Left ventricle myocardium inferior (tissue), 1 donor: ENCODE measurements around the gene NAP1L1. TPM values are rescaled to one million over a fixed set of nuclear protein-coding genes. Genes with fewer than 3 reads are reported as not detected.
A peak's percentile ranks its signal among the peaks of the same experiment; 100 is the strongest.

Source experiments
- DNase-seq: peaks from one replicate; pipeline ENCODE4 v3.0.0-alpha.2; 2020
- H3K27ac ChIP-seq: fragments of 200-600 bp; replicated peaks from 2 replicates; pipeline ENCODE4 v1.8.0; 2021
- H3K27me3 ChIP-seq: fragments of 200-600 bp; 2 replicates; pipeline ENCODE4 v1.8.0; 2021; ENCODE audit warnings: low read depth
- H3K36me3 ChIP-seq: fragments of 200-600 bp; 2 replicates; pipeline ENCODE4 v1.8.0; 2021
- H3K4me1 ChIP-seq: fragments of 200-600 bp; 2 replicates; pipeline ENCODE4 v1.8.0; 2021
- H3K4me3 ChIP-seq: fragments of 200-600 bp; 2 replicates; pipeline ENCODE4 v1.8.0; 2021; ENCODE audit warnings: mild to moderate bottlenecking, moderate library complexity
- H3K9me3 ChIP-seq: fragments of 200-600 bp; replicated peaks from 2 replicates; pipeline ENCODE4 v1.8.0; 2021
- intact Hi-C: fragments of 100-400 bp; cut with micrococcal nuclease; formaldehyde crosslinking; loops from one replicate; pipeline ENCODE4 v1.11.0; 2022
- total RNA-seq: library from RNA; stranded (reverse); fragmentation: NEBNext Ultra II Directional; extraction: Animal tissue kit (Norgen Biotek cat#: 25700); gene quantifications from one replicate; pipeline ENCODE4 v1.2.1, GENCODE V29; 2021
- TF ChIP-seq, protein P1 (sequence below): fragments of 200-600 bp; IDR thresholded peaks from 2 replicates; pipeline ENCODE4 v1.8.0; 2021; ENCODE audit warnings: antibody characterized with exemption, mild to moderate bottlenecking, borderline replicate concordance
- donor health status: DM: no; HTN: yes; CAD: no; lungs with severe emphysema.

NAP1L1 gene
- total RNA-seq, 1 donor from 2014 or later: 256 TPM

DNA sequence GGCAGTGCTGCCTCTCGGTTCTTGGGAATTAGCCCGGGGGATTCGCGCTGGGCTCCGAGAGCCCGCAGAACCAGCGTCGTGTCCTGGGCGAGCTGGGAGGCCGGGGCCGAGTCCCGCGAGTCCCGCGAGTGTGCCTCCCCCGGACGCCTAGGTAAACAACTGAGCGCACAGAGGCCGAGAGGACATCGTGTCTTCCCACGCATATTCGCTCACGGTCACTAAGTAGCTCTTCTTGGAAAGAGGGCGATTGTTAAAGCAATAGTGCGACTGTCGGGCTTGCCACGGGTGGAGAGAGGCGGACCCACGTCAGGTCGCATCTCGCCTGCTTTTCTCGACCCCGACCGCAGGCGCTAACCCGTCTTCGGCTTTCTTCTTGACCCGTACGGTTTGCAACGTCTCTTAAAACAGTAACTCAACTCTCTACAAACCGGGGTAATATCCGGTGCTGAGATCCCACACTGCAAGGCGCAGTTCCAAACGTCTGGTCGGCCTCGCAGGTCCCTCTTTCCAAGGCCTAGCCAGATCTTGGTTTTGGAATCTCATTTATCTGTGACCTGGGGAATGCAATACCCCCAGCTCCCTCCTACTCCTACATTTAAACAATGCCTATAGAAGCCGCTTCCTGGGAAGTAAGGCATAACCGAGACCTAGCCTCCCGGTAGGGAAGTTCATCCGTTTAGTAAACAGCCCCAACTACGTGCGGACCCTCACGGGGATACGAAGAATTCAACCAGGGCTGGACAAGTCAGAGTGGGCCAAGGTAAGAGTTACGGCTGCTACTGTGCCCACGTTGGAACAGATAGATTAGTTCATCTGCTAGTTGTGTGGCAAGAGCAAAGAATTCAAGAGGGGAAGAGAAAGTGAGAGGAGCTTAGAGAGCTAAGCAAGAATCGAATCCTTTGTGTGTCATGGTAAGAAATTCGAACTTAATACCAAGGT, 52.2 kb downstream of the NAP1L1 start:
- H3K36me3 ChIP-seq: no peaks in the 10 kb centered on the region
- no peaks in the 10 kb centered on the region for H3K27me3 ChIP-seq
- no peaks in the 10 kb centered on the region for H3K9me3 ChIP-seq
- H3K27ac ChIP-seq: peak overlapping the region; percentile 99
- peaks cover 57% of the 10 kb centered on the region for H3K4me1 ChIP-seq
- intact Hi-C loops: no loop called here
- TF ChIP-seq, protein P1, sequence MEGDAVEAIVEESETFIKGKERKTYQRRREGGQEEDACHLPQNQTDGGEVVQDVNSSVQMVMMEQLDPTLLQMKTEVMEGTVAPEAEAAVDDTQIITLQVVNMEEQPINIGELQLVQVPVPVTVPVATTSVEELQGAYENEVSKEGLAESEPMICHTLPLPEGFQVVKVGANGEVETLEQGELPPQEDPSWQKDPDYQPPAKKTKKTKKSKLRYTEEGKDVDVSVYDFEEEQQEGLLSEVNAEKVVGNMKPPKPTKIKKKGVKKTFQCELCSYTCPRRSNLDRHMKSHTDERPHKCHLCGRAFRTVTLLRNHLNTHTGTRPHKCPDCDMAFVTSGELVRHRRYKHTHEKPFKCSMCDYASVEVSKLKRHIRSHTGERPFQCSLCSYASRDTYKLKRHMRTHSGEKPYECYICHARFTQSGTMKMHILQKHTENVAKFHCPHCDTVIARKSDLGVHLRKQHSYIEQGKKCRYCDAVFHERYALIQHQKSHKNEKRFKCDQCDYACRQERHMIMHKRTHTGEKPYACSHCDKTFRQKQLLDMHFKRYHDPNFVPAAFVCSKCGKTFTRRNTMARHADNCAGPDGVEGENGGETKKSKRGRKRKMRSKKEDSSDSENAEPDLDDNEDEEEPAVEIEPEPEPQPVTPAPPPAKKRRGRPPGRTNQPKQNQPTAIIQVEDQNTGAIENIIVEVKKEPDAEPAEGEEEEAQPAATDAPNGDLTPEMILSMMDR: no peak
- peak; percentile 46 for DNase-seq
- H3K4me3 ChIP-seq: peak overlapping the region; percentile 90

DNA sequence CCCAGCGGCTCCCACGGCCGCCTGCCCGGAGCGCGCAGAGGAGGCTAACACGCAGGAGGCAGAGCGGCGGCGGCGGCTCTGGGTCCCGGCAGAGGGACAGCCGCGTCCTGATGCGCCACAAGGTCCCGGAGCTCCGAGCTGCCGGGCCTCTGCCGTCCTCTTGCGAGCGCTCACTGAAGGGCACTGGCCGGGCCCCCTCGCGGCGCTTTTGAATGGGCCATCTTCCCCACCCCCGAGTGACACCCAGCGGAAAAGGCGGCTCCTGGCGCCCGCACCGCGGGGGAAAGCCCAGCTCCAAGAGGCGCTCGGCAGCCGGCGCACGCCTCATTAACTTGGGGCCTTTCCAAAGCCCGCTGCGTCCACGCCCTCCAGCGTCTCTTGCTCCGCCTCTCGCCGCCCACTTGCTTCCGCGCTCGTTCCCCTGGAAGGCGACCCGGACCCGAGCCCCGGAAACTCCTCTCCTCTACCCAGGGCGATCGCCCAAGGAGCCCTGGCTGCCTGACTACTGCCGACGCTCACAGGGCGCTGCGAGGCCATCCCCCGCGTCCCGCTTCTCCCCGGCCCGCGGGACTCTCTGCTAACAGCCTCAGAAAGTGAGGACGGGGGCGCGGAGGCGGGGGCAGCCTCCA, 53.0 kb downstream of the NAP1L1 start, which contains the start of gene PHLDA1:
Gene PHLDA1, minus strand, starts transcription at position 363 of the 629 bp plus-strand sequence.
- TF ChIP-seq, protein P1: peak; percentile 79
- intact Hi-C loops: no loop called here
- H3K27me3 ChIP-seq: no peaks in the 10 kb centered on the region
- no peaks in the 10 kb centered on the region for H3K9me3 ChIP-seq
- peak; percentile 96 for DNase-seq
- no peaks in the 10 kb centered on the region for H3K36me3 ChIP-seq
- peak within 1 kb of the TSS; percentile 99 for H3K27ac ChIP-seq
- H3K4me3 ChIP-seq: peak within 1 kb of the TSS; percentile 90
- peaks cover 54% of the 10 kb centered on the region for H3K4me1 ChIP-seq

DNA sequence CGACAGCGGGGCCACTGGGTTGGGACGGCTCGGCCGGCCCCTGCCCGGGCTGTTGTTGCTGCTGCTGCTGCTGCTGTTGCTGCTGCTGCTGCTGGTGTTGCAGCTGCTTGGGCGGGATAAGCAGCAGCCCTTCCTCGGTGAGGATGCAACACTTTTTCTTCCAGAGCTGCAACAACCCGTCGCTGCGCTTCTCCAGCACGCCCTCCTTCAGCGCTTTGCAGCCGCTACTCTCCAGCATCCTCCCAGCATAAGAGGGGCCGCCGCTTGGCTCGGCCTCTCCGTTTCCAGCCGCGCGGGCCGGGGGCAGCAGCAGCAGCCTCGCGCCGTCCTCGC, 53.4 kb downstream of the NAP1L1 start:
- Histone ChIP-seq H3K36me3 (no peaks in the 10 kb centered on the region), H3K9me3 (no peaks in the 10 kb centered on the region), H3K27me3 (no peaks in the 10 kb centered on the region), H3K4me3 (peak overlapping the region; percentile 90), H3K4me1 (peaks cover 58% of the 10 kb centered on the region), H3K27ac (peak overlapping the region; percentile 99)
- intact Hi-C loops: no loop called here
- TF ChIP-seq, protein P1: no peak
- no peak for DNase-seq

DNA sequence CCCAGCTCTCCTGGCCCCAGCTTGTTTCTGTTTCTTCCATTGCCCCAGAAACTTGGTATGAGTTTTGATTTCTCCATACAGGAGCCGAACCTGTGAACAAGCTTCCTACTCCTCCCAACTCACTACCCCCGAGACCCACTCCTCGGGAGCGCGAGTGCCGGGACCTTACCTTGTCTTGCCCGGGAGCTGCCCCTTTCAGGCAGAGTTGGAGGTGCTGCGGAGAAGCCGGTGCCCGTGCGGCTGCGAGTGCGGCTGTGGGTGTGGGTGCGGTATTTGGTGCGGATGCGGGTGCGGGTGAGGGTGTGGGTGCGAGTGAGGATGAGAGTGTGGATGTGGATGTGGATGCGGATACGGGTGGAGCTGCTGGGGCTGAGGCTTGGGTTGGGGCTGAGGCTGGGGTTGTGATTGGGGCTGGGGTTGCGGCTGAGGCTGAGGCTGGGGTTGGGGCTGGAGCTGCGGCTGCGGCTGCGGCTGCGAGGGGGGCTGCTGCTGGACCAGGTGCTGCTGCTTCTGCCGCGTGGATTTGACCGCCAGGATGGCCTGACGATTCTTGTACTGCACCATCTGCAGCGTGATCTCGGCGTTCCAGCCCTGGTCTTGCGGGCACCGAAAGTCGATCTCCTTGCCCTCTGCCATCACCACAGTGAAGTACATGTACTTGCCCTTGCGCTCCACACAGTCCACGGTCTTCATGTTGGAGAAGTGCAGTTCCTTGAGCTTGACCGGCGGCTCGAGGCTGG, 54.0 kb downstream of the NAP1L1 start:
- Histone ChIP-seq H3K4me1 (peaks cover 59% of the 10 kb centered on the region), H3K9me3 (no peaks in the 10 kb centered on the region), H3K27ac (peak overlapping the region; percentile 99), H3K4me3 (peak overlapping the region; percentile 90), H3K36me3 (no peaks in the 10 kb centered on the region), H3K27me3 (no peaks in the 10 kb centered on the region)
- DNase-seq: peak; percentile 31
- intact Hi-C loops: no loop called here
- TF ChIP-seq, protein P1: no peak

DNA sequence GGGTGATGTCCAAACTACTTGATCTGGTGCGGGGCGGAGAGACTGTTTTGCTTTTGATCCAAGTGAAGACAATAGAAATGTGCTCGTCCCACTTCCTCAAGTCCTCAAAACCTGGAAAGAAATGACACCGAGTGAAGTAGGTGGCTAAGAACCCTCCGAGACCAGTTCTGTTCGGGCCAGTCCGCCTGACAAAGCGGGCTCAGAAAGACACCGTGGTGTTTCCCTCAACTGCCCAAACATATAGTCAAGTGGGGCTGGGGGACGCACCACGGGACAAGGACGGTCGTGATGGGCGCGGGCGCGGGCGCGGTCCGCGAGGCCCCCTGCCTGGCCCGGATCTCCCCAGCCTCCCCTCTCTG, 54.5 kb downstream of the NAP1L1 start:
- TF ChIP-seq, protein P1: no peak
- intact Hi-C loops: no loop called here
- DNase-seq: no peak
- Histone ChIP-seq H3K4me1 (peaks cover 59% of the 10 kb centered on the region), H3K36me3 (no peaks in the 10 kb centered on the region), H3K4me3 (peak overlapping the region; percentile 90), H3K27me3 (no peaks in the 10 kb centered on the region), H3K27ac (peak overlapping the region; percentile 99), H3K9me3 (no peaks in the 10 kb centered on the region)
